HG02571 (cell line): ENCODE results near the gene DEPP1.

Experiments used
- ATAC-seq: cut with Tn5 transposase; IDR thresholded peaks from one replicate; pipeline ENCODE4 v1.9.1; 2021; ENCODE audit warnings: mild to moderate bottlenecking, moderate library complexity; ENCODE audit not compliant: unreplicated experiment

Gene DEPP1

GRCh38 chr10:44980309-44981171, 1.9 kb upstream of the DEPP1 start:
- peak; percentile 31 for ATAC-seq

- ATAC-seq = no peak
Observed at GRCh38 chr10:44979281-44980191, 927 bp upstream of the DEPP1 start.

- ATAC-seq = no peak
Observed at GRCh38 chr10:44978213-44978569, 418 bp downstream of the DEPP1 start.

GRCh38 chr10:44977287-44978212, 1.1 kb downstream of the DEPP1 start:
- ATAC-seq = no peak

- ATAC-seq = no peak
Observed at GRCh38 chr10:44976352-44977198, 2.0 kb downstream of the DEPP1 start.

- ATAC-seq = no peak
Observed at GRCh38 chr10:44975431-44976331, 2.9 kb downstream of the DEPP1 start.

- peak; percentile 66 for ATAC-seq
Observed at GRCh38 chr10:44974628-44975430, 3.8 kb downstream of the DEPP1 start.

GRCh38 chr10:44974082-44974627, 4.5 kb downstream of the DEPP1 start:
- no peak for ATAC-seq

GRCh38 chr10:44973323-44974081, 5.1 kb downstream of the DEPP1 start:
- no peak for ATAC-seq

- ATAC-seq = no peak
Observed at GRCh38 chr10:44972874-44973306, 5.7 kb downstream of the DEPP1 start.

- no peak for ATAC-seq
Observed at GRCh38 chr10:44971935-44972757, 6.5 kb downstream of the DEPP1 start.

GRCh38 chr10:44971434-44971833, 7.2 kb downstream of the DEPP1 start:
- no peak for ATAC-seq

- no peak for ATAC-seq
Observed at GRCh38 chr10:44970812-44971395, 7.7 kb downstream of the DEPP1 start.

GRCh38 chr10:44969854-44970253, 8.8 kb downstream of the DEPP1 start:
- ATAC-seq = no peak

- no peak for ATAC-seq
Observed at GRCh38 chr10:44968500-44969400, 9.9 kb downstream of the DEPP1 start.
